ENCODE data around the gene A2ML1.
"Not testable (repeated sequence)": the region's sequence is repeated elsewhere in the genome, so short reads cannot be mapped to it uniquely, and the experiment has no call there.

The A2ML1 gene

DNA sequence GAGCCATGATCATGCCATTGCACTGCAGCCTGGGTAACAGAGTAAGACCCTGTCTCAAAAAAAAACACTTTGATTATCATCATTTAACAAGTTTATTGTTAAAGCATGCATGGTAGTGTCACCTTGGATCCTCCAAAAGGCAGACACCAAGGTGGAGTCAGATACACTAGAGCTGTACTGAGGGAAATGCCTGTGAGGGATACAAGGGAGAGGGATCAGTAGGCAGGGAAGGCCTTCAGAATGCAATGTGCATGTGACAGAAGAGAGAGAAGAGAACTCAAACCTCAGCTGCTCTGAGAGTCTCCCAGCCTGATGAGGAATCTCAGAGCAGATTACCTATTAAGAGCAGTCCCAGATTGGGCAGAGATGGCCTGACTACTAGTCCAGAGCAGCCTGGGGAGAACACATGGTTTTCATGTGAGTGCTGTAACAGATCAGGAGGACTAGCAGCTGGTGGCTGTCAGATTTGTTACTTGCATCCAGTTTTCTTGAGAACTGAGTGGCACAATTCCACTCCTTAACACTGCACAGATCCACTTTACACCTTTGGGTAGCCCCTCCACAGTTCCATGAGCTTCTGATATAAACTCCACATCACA is 38.0 kb upstream of the A2ML1 start:
- no peak for DNase-seq (ENCODE audit: low spot score)
- TF ChIP-seq, protein P1, sequence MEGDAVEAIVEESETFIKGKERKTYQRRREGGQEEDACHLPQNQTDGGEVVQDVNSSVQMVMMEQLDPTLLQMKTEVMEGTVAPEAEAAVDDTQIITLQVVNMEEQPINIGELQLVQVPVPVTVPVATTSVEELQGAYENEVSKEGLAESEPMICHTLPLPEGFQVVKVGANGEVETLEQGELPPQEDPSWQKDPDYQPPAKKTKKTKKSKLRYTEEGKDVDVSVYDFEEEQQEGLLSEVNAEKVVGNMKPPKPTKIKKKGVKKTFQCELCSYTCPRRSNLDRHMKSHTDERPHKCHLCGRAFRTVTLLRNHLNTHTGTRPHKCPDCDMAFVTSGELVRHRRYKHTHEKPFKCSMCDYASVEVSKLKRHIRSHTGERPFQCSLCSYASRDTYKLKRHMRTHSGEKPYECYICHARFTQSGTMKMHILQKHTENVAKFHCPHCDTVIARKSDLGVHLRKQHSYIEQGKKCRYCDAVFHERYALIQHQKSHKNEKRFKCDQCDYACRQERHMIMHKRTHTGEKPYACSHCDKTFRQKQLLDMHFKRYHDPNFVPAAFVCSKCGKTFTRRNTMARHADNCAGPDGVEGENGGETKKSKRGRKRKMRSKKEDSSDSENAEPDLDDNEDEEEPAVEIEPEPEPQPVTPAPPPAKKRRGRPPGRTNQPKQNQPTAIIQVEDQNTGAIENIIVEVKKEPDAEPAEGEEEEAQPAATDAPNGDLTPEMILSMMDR (IDR thresholded peaks at IDR 0.05; ENCODE audit: borderline replicate concordance, control extremely low read depth, extremely low read depth, insufficient read depth, missing control alignments) = no peak
- in situ Hi-C loops (cut with MboI; ENCODE audit: low sequenced_read_pairs, unreplicated experiment) = no loop called here

DNA sequence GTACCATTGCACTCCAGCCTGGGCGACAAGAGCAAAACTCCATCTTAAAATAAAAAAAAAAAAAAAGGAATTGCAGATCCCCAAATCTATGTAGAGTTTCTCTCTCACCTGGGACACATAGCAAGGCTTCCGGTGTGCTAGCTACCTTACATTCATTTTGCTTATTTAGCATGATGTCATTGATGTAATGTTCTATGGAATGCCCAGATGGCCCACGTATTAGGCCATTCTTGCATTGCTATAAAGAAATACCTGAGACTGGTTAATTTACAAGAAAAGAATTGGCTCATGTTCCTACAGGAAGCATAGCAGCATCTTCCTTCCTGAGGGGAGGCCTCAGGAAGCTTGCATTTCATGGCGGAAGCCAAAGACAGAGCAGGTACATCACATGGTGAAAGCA is 36.9 kb upstream of the A2ML1 start:
- no peak for DNase-seq (ENCODE audit: low spot score)
- TF ChIP-seq, protein P1 (IDR thresholded peaks at IDR 0.05; ENCODE audit: borderline replicate concordance, control extremely low read depth, extremely low read depth, insufficient read depth, missing control alignments) = no peak
- in situ Hi-C loops (cut with MboI; ENCODE audit: low sequenced_read_pairs, unreplicated experiment) = no loop called here

DNA sequence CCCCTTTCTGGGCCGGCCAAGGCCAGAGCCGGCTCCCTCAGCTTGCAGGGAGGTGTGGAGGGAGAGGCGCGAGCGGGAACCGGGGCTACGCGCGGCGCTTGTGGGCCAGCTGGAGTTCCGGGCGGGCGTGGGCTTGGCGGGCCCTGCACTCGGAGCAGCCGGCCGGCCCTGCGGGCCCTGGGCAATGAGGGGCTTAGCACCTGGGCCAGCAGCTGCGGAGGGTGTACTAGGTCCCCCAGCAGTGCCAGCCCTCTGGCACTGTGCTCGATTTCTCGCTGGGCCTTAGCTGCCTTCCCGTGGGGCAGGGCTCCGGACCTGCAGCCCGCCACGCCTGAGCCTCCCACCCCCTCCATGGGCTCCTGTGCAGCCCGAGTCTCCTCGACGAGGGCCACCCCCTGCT is 35.2 kb upstream of the A2ML1 start:
- DNase-seq (ENCODE audit: low spot score); in situ Hi-C loops (cut with MboI; ENCODE audit: low sequenced_read_pairs, unreplicated experiment): not testable (repeated sequence)

DNA sequence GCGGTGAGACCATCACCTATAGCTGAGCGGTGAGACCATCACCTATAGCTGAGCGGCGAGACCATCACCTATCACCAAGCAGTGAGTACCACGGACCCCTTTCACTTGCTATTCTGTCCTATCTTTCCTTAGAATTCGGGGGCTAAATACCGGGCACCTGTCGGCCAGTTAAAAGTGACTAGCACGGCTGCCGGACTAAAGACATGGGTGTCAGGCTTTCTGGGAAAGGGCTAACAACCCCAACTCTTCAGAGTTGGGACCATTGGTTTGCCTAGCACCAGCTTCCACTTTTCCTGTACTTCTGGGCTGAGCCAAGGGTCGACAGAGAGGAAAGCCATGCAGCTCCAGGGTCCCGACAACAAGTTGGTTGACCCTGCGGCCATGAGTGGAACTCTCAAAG is 33.7 kb upstream of the A2ML1 start:
- DNase-seq (ENCODE audit: low spot score); in situ Hi-C loops (cut with MboI; ENCODE audit: low sequenced_read_pairs, unreplicated experiment): not testable (repeated sequence)

DNA sequence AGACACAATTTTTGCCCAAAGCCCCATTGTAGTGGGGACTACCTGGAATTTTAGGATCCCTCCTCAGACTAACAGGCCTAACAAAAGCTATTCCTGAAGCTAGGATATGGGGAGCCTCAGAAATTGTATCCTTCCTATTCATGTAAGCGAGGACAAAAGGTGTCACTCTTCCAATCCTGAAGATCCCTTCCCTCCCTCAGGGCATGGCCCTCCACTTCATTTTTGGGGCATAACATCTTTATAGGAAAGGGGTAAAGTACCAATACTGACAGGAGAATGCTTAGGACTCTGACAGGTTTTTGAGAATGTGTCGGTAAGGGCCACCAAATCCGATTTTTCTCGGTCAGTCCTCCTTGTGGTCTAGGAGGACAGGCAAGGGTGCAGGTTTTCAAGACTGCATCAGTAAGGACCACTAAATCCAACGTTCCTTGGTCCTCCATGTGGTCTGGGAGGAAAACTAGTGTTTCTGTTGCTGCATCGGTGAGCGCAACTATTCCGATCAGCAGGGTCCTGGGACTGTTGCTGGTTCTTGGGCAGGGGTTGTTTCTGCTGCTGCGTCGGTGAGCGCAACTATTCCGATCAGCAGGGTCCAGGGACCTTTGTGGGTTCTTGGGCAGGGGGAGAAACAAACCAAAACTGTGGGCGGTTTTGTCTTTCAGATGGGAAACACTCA is 32.9 kb upstream of the A2ML1 start:
- DNase-seq (ENCODE audit: low spot score); in situ Hi-C loops (cut with MboI; ENCODE audit: low sequenced_read_pairs, unreplicated experiment): not testable (repeated sequence)

DNA sequence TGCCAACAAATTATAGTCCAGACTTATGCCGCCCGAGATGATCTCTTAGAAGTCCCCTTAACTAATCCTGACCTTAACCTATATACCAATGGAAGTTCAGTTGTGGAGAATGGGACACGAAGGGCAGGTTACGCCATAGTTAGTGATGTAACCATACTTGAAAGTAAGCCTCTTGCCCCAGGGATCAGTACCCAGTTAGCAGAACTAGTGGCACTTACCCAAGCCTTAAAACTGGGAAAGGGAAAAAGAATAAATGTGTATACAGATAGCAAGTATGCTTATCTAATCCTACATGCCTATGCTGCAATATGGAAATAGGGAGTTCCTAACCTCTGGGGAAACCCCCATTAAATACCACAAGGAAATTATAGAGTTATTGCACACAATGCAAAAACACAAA is 29.2 kb upstream of the A2ML1 start:
- in situ Hi-C loops (cut with MboI; ENCODE audit: low sequenced_read_pairs, unreplicated experiment); DNase-seq (ENCODE audit: low spot score): not testable (repeated sequence)

DNA sequence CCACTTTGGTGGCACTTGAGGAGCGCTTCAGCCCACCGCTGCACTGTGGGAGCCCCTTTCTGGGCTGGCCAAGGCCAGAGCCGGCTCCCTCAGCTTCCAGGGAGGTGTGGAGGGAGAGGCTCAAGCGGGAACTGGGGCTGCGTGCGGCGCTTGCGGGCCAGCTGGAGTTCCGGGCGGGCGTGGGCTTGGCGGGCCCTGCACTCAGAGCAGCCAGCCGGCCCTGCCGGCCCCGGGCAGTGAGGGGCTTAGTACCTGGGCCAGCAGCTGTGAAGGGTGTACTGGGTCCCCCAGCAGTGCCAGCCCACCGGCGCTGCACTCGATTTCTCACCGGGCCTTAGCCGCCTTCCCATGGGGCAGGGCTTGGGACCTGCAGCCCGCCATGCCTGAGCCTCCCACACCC is 27.8 kb upstream of the A2ML1 start:
- DNase-seq (ENCODE audit: low spot score) = not testable (repeated sequence)

DNA sequence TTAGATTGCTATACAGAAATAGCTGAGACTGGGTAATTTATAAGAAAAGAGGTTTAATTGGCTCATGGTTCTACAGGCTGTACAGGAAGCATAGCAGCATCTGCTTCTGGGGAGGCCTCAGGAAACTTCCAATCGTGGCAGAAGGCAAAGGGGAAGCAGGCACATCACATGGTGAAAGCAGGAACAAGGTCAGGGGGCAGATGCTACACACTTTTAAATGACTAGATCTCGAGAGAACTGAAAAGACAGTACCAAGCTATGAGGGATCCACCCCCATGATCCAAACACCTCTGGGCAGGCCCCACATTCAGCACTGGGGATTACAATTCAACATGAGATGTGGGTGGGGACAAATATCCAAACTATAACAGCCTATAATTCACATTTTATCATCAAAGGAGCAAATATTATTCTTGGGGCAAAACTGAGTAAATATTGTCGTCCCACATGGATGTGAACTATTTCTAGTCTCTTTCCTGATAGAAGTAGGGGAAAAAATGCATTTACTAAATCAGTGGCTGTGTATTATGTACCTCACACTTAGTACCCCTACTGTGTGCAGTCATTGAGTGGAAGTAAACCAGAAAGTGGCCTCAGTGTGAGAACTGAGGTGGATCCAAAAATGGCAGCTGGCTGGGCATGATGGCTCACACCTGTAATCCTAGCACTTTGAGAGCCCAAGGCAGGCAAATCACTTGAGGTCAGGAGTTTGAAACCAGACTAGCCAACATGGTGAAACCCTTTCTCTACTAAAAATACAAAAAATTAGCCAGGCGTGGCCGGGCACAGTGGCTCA is 25.4 kb upstream of the A2ML1 start:
- in situ Hi-C loops (cut with MboI; ENCODE audit: low sequenced_read_pairs, unreplicated experiment) = no loop called here
- no peak for DNase-seq (ENCODE audit: low spot score)
- TF ChIP-seq, protein P1 (IDR thresholded peaks at IDR 0.05; ENCODE audit: borderline replicate concordance, control extremely low read depth, extremely low read depth, insufficient read depth, missing control alignments) = no peak

More for the DNA sequence above, 27.8 kb upstream of the A2ML1 start:
- in situ Hi-C loops (cut with MboI; ENCODE audit: low sequenced_read_pairs, unreplicated experiment) = not testable (repeated sequence)

DNA sequence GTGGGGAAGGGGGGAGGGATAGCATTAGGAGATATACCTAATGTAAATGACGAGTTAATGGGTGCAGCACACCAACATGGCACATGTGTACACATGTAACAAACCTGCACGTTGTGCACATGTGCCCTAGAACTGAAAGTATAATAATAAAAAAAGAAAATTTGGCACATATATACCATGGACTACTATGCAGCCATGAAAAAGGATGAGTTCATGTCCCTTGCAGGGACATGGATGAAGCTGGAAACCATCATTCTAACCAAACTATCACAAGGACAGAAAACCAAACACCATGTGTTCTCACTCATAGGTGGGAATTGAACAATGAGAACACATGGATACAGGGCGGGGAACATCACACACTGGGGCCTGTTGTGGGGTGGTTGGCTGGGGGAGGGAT is 21.2 kb upstream of the A2ML1 start:
- DNase-seq (ENCODE audit: low spot score); in situ Hi-C loops (cut with MboI; ENCODE audit: low sequenced_read_pairs, unreplicated experiment): not testable (repeated sequence)

DNA sequence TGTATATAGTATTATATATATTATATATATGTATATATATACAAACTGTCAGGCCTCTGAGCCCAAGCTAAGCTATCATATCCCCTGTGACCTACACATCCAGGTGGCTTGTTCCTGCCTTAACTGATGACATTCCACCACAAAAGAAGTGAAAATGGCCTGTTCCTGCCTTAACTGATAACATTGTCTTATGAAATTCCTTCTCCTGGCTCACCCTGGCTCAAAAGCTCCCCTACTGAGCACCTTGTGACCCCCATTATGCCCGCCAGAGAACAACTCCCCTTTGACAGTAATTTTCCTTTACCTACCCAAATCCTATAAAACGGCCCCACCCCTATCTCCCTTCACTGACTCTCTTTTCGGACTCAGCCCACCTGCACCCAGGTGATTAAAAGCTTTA is 17.6 kb upstream of the A2ML1 start:
- in situ Hi-C loops (cut with MboI; ENCODE audit: low sequenced_read_pairs, unreplicated experiment); DNase-seq (ENCODE audit: low spot score): not testable (repeated sequence)

DNA sequence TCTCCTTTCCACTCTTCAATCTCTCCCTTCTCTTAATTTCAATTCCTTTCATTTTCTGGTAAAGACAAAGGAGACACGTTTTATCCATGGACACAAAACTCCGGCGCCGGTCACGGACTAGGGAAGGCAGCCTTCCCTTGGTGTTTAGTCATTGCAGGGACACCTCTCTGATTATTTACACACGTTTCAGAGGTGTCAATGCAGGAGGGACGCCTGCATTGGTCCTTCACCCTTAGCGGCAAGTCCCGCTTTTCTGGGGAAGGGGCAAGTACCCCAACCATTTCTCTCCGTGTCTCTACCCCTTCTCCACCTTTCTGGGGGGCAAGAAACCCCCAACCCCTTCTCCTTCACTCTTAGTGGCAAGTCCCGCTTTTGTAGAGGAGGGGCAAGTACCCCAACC is 16.9 kb upstream of the A2ML1 start:
- DNase-seq (ENCODE audit: low spot score); in situ Hi-C loops (cut with MboI; ENCODE audit: low sequenced_read_pairs, unreplicated experiment): not testable (repeated sequence)

DNA sequence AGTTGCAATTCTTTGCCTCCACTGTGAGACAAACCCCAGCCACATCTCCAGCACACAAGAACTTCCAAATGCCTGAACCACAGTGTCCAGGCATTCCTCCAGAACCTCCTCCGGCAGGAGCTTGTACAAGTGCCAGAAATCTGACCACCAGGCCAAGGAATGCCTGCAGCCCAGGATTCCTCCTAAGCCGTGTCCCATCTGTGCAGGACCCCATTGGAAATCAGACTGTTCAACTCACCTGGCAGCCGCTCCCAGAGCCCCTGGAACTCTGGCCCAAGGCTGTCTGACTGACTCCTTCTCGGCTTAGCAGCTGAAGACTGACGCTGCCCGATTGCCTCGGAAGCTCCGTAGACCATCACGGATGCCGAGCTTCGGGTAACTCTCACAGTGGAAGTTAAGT is 15.3 kb upstream of the A2ML1 start:
- in situ Hi-C loops (cut with MboI; ENCODE audit: low sequenced_read_pairs, unreplicated experiment); DNase-seq (ENCODE audit: low spot score): not testable (repeated sequence)

DNA sequence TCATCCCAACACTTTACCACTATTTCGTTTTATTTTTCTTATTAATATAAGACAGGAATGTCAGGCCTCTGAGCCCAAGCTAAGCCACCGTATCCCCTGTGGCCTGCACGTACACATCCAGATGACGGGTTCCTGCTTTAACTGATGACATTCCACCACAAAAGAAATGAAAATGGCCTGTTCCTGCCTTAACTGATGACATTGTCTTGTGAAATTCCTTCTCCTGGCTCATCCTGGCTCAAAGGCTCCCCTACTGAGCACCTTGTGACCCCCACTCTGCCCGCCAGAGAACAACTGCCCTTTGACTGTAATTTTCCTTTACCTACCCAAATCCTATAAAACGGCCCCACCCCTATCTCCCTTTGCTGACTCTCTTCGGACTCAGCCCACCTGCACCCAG is 12.3 kb upstream of the A2ML1 start:
- DNase-seq (ENCODE audit: low spot score); in situ Hi-C loops (cut with MboI; ENCODE audit: low sequenced_read_pairs, unreplicated experiment): not testable (repeated sequence)

Measured in GM13976 (cell line).